GM15510 (cell line): ENCODE data around the gene ZNF500.

Experiments used
- POLR2A ChIP-seq: IDR thresholded peaks from 3 replicates; pipeline ENCODE4 v1.6.1; 2011; ENCODE audit warnings: borderline replicate concordance; ENCODE audit not compliant: insufficient read length; ENCODE audit errors: extremely low read depth

Gene ZNF500

DNA sequence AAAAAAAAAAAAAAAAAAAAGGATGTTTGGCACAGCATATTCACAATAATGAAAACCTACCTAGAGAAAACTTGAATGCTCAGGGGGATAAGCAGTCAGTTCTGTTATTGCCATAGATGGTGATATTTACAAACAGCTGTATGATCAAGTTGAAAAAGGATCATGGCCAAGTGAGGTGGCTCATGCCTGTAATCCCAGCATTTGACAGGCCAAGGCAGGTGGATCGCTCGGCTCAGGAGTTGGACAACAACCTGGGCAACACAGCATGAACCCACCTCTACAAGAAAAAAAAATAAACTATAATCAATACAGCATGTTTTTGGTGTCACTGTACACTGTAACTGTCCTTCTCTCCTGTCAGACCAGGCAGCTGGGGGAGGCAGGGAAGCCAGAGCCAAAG is 52.0 kb downstream of the ZNF500 start:
- TF ChIP-seq POLR2A, result no peak

DNA sequence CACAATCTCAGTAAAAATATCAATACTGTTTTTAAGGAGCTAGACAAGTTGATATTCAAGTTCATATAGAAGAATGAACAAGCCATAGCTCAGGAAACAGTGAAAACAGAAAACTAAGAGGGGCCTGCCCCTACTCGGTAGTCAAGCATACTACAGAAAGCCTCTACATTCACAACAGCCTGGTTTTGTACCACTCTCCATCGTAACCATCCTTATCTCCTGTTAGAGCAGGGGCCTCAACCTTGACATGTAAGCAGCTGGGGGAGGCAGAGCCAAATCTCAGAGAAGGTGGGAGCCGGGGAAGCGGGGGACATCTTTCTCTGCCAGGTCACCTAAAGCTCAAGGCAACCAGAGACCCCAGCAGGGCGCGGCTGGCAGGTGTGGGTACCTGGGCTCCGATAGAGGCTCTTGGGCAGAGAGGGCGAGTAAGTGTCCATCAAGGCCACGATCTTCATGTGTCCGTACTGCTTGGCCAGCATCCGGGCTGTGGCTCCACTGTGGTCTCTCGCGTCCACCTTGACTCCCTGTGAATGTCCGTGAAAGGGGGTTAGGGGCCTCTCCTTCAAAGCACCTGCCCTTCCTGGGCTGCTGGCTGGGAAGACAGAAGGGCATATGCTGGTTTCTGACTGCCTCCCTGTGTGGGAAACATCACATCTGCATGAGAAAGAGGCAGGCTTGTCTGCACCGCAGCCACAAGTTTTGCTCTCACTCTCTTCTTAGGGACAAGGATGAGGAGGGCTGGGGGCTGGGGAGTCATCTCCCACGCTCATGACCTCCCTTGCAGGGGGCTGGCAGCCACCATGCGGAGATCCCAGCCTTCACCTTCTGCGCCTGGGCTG is 53.1 kb downstream of the ZNF500 start:
- TF ChIP-seq POLR2A, result no peak

DNA sequence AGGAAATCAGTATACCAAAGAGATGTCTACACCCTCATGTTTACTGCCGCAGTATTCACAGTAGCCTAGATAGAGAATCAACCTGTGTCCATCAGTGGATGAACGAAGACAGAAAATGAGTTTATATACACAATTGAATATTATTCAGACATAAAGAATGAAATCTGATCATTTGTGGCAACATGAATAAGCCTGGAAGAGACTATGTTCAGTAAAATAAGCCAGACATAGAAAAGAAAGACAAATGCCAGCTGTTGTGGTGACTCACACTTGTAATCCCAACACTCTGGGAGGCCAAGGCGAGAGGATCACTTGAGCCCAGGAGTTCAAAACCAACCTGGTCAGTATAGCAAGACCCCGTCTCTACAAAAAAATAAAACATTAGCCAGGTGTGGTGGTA is 57.5 kb downstream of the ZNF500 start:
- no peak for TF ChIP-seq POLR2A

DNA sequence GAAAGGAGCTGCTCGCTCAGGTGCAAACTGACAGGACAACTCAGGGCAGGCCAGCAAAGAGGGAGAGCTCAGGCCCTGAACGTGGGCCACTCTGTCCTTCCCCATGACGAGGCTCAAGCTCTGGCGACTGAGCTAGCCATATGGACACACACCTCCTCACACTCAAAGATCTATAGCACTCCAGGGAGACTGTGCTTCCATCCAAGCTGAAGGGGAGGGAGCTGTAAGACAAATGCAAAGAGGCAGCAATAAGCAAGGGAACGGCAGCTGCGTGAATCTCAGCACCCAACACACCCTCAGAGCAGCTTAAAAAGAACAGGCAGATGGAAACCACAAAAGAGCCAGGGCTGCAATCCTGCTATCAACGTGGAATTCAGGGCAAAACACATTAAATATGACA is 60.1 kb downstream of the ZNF500 start:
- no peak for TF ChIP-seq POLR2A

DNA sequence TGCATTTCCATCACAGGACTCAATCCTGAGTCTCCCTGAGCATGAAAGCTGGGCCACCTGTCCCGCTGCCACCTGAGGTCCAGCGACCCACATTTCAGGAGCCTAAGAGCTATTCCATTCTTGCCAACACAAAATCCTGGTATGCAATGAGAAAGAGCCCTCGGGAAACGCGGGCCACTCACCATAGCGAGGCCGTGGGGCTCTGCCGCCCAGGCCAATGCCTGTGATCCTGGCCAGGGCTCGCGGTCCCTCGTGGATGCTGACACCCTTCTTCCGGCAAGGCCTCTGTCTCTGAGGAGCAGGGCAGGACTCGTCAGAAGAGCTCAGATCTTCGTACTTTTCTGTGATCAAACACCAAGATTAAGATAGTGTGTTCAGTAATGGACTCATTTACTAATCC is 62.0 kb downstream of the ZNF500 start:
- TF ChIP-seq POLR2A, result no peak

DNA sequence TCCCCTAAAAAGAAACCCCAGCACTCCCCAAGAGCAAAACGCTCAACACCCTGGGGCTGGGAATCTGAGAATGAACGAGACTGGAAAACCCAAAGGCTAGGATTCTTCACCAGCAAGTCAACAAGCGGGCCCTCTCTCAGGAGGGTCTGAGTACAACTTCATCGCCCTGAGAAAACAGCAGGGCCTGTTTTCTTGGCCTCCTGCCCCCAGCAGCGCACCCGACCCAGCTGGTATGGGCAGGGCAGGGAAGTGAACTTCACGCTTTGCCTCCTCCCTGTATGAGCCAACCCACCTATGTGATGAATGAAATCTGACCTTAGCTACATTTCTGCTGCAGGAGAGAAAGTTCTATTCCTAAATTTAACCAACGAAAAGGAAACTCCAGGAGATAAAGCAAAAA is 62.5 kb downstream of the ZNF500 start:
- no peak for TF ChIP-seq POLR2A

DNA sequence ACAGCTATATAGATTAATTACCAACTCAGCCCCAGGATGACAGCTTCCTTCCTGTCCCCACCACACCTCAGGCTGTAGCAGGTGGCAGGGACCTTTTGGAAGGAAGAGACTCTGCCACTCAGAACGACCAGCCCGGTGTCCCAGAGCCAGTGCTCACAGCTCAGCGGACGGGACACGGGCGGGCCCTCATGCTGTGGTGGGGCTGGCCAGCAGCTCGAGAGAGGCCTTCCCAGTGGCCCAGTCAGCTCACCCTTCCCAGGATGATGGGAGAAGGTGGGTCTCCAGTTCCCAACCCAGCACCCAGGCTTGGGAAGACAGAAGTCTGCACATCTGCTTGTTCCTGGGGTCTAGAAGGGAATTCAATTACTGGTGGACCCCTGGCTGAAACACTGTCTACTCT is 63.1 kb downstream of the ZNF500 start:
- TF ChIP-seq POLR2A, result no peak

DNA sequence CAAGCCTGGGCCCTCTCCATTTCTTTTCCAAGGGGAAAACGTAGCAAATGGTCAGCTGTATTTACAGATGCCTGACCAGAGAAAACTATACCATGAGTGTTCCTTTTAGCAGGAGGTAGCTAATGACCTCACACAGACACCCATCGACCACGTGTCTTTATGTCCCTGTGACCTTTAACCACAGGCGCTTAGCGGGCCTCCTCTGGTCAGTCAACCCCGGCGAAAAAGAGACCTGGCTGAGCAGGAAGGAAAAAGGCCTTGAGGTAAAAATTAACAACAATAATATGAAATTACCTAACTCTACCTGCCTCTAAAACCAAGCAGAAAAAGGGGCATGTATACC is 64.5 kb downstream of the ZNF500 start:
- TF ChIP-seq POLR2A, result no peak

DNA sequence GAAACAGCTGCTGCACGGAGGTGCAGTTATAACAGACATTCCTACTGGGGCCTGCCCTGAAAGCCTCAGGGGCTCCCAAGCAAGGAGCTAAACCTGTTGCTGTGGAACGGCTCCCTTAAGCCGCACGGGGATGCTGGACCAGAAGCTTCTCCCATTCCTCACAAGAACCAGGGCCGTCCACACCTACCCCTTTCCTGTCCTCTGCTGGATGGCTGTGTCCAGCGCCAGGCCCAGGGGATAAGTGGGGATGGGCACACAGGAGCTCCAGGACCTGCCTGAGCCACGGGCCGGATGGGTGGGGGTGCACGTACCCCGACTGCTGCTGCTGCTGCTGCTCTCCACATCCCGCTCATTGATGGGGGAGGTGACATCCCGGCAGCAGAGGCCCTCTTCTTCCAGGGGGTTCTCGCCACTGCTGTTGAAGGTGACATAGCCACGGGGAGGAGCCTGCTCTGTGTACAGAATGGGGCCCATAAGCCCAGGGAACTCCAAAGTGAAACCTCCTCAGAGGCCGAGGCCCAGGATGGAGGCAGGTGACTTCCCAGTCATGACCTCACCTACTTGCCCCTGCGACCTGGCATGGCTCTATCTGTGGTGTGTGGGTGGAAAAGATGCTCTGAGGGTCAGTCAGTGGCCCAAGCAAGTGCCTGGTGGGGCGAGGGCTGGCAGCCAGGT is 65.0 kb downstream of the ZNF500 start:
- no peak for TF ChIP-seq POLR2A

DNA sequence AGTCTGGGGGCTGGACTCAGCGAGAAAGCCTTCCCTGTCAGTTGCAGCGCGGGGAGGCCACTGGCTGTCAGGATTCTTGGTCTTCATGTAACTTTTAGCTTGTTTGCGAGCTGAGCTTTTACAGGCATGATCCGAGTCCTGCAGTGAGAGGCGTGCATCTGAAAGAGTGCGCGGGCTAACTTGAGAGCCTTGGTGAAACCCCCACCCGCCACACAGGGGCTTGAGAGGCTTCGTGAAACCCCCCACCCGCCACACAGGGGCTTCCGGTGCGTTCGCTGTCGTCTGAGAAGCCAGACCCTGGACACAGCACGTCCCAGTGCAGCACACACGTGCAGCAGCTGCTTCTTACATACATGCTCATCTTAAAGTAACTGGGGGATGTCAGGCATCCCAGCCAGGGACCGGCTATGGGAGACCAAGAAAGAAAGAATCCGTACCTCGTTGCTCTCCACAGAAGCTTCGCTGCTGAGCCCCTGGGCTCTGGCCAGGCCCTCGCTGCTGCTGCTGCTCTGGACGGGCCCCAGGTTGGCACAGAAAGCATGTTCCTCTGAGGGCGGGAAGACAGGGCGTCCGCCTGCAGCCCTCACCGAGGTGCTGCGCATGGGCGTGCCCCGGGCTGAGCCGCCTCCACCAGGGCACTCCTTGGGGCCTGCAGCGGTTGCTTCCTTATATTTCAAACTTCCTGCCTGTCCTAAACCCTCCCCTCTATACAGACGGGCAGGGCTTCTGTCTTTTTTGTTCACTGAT is 65.8 kb downstream of the ZNF500 start:
- no peak for TF ChIP-seq POLR2A

DNA sequence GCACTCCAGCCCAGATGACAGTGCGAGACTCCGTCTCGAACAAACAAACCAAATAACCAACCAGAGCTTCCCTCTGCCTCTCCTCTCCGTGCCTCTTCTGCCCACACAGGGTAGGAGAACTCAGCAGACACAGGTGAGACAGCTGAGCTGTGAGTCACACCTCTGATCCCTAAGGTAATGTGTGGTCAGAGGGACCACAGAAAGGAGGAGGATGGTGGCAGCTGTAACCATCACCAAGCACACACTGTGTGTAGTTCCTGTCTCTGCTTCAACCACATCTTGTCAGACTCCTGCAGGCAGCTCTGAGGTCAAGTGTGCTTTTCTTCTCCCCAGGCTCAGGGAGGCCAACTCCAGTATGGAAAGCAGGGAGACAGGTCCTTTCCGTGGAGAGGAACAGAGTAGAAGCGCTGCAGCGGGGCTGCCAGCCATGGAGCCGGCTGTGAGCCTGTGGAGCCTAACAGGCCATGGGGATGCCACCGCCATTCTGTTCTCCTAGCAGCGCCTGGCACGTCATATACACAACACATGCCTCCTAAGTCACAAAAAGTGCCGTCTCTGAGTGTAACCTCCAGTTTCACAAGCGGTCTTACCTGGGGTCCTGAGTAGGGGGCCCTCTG is 66.5 kb downstream of the ZNF500 start:
- TF ChIP-seq POLR2A, result no peak

DNA sequence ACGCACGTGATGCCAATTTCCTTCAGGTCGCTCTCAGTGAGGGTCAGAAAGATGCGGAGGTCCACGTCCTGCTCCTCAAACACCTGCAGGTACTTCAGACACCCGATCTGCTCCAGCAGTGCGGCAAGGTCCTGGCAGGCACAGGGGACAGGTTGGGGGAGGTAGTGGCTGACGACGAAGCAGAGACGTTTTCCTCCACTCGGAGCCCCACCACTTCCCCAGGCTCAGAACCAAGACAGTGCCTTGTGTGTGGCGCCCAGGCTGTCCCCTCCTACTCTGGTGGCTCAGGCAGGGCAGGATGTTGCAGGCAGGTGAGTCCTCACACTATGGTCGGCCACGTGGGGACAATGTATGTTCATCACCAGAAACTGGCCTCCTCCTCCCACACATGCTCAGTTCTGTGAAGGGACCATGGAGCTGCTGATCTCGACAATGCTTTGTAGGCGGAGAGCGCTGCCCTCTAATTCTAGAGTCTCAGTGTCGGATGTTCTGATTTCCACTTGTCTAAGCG is 67.9 kb downstream of the ZNF500 start:
- TF ChIP-seq POLR2A, result no peak

DNA sequence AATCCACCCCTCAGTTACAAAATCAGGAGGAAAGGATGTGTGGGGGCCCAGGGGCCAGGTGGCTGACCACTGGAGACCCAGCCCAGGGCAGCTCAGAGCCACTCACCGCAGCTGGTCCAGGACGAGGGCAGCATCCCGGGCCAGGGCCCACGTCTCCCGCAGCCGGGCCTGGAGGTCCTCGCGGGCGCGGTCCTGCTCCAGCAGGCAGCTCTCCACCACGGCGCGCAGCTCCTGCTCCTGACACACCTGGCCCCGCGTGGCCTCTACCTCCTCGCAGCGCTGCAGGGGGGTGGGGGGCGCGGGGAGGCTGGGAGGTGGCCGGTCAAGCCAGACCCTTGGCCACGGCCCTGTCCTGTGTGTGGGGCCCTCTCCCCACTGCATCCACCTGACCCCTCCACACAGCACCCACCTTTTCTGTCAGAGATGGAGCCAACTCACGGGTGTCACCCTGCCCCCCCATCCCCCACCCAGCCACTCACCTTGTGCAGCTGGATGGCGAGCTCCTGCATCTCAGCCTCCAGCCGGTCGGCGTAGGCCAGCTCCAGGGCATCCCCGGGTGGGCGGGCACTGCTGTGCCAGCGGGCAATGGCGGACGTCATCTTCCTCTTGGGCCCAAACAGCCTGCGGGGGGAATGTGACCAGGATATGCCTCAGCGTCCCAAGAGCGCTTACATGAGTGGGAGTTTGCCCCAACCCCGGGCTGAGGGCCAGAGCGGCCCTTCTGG is 68.5 kb downstream of the ZNF500 start:
- TF ChIP-seq POLR2A, result no peak
